ENCODE data around the gene ANKUB1.
A peak's percentile ranks its signal among the peaks of the same experiment; 100 is the strongest.

DNA sequence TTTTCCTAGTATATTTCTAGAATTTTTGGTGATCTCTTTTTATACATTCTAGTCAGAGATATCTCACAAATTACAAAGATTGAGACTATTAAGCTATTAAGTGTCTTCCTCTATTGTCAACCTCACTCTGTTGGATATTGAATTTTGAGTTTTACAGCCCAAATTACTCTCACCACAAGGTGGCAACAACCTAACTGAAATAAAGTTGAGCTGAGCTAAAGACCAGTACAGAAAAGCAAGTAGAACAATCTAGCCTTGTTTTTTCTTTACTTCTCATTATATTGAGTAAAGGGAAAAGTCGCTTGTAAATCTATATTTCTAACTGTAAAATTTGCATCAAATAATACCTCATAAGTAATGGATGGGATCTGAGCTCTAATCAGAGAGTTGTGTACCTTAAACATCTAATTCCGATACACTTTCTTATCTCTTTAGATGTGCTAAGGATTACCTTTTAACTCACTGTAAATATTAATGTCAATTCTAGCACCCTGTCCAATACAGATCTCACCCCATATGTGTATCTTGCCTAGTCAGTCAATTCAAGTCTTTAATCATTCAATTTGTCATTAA is 26.5 kb downstream of the ANKUB1 start:
- TF ChIP-seq, protein P1, sequence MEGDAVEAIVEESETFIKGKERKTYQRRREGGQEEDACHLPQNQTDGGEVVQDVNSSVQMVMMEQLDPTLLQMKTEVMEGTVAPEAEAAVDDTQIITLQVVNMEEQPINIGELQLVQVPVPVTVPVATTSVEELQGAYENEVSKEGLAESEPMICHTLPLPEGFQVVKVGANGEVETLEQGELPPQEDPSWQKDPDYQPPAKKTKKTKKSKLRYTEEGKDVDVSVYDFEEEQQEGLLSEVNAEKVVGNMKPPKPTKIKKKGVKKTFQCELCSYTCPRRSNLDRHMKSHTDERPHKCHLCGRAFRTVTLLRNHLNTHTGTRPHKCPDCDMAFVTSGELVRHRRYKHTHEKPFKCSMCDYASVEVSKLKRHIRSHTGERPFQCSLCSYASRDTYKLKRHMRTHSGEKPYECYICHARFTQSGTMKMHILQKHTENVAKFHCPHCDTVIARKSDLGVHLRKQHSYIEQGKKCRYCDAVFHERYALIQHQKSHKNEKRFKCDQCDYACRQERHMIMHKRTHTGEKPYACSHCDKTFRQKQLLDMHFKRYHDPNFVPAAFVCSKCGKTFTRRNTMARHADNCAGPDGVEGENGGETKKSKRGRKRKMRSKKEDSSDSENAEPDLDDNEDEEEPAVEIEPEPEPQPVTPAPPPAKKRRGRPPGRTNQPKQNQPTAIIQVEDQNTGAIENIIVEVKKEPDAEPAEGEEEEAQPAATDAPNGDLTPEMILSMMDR (IDR thresholded peaks at IDR 0.05): peak; percentile 61
- no peak for TF ChIP-seq EZH2 (IDR thresholded peaks at IDR 0.05)
- TF ChIP-seq EZH2phosphoT487 (IDR thresholded peaks at IDR 0.05): no peak

Data from neural progenitor cell (in vitro differentiated cells).